DOHH2 (cell line): ENCODE data around the gene CENPC.

ENCODE experiments used
- H3F3A ChIP-seq: fragments of 200-600 bp; sonication (generic), shearing (Covaris generic); 2 replicates; pipeline ENCODE4 v1.6.0; 2016; ENCODE audit warnings: antibody characterized with exemption, mild to moderate bottlenecking; ENCODE audit not compliant: control insufficient read depth, insufficient read depth
- H3K27ac ChIP-seq: fragments of 200-600 bp; sonication (generic); 2 replicates; pipeline ENCODE4 v1.5.1; 2014; ENCODE audit warnings: low read depth, mild to moderate bottlenecking, low read length, moderate library complexity
- H3K27me3 ChIP-seq: fragments of 200-600 bp; sonication (generic); 2 replicates; pipeline ENCODE4 v1.6.1; 2014; ENCODE audit warnings: mild to moderate bottlenecking, low read length, mixed read lengths; ENCODE audit not compliant: control insufficient read depth
- H3K36me3 ChIP-seq: fragments of 200-600 bp; sonication (generic); 2 replicates; pipeline ENCODE4 v1.6.1; 2014; ENCODE audit warnings: mild to moderate bottlenecking, low read length, moderate library complexity, mixed read lengths; ENCODE audit not compliant: control insufficient read depth
- H3K4me1 ChIP-seq: fragments of 200-600 bp; sonication (generic); 2 replicates; pipeline ENCODE4 v1.6.1; 2014; ENCODE audit warnings: mild to moderate bottlenecking, low read length, mixed read lengths; ENCODE audit not compliant: control insufficient read depth
- H3K4me2 ChIP-seq: fragments of 200-600 bp; sonication (generic); 2 replicates; pipeline ENCODE4 v1.6.0; 2014; ENCODE audit warnings: mild to moderate bottlenecking, low read length, moderate library complexity
- H3K4me3 ChIP-seq: fragments of 200-600 bp; sonication (generic); 2 replicates; pipeline ENCODE4 v1.5.1; 2014; ENCODE audit warnings: mild to moderate bottlenecking, low read length, mixed read lengths
- H3K79me2 ChIP-seq: fragments of 200-600 bp; sonication (generic); 2 replicates; pipeline ENCODE4 v1.6.1; 2014; ENCODE audit warnings: mild to moderate bottlenecking, low read length, mixed read lengths; ENCODE audit not compliant: control insufficient read depth
- H3K9me2 ChIP-seq: fragments of 200-600 bp; sonication (generic); replicated peaks from 2 replicates; pipeline ENCODE4 v1.6.1; 2014; ENCODE audit warnings: mild to moderate bottlenecking, low read length, mixed read lengths; ENCODE audit not compliant: control insufficient read depth
- H3K9me3 ChIP-seq: fragments of 200-600 bp; sonication (generic); 2 replicates; pipeline ENCODE4 v1.6.1; 2014; ENCODE audit warnings: antibody characterized with exemption, low read length, mixed read lengths; ENCODE audit not compliant: control insufficient read depth, insufficient read depth
- H4K20me1 ChIP-seq: fragments of 200-600 bp; sonication (generic); 2 replicates; pipeline ENCODE4 v1.6.0; 2014; ENCODE audit warnings: low read depth, mild to moderate bottlenecking, antibody characterized with exemption, low read length, moderate library complexity; ENCODE audit not compliant: control insufficient read depth, insufficient read depth
- CTCF ChIP-seq: fragments of 200-600 bp; sonication (generic); IDR thresholded peaks from one replicate; pipeline ENCODE4 v1.5.1; 2014; ENCODE audit warnings: antibody characterized with exemption, mild to moderate bottlenecking, low read depth, low read length; ENCODE audit not compliant: poor library complexity, severe bottlenecking
- EZH2phosphoT487 ChIP-seq: fragments of 200-600 bp; sonication (generic); IDR thresholded peaks from 2 replicates; pipeline ENCODE4 v1.6.1; 2017; ENCODE audit warnings: borderline replicate concordance, mild to moderate bottlenecking, antibody characterized with exemption, low read length, moderate library complexity, mixed read lengths

The CENPC gene

GRCh38 chr4:67465032-67465762 is 80.1 kb downstream of the CENPC start:
- H4K20me1 ChIP-seq: no peaks in the 10 kb centered on the region
- peaks cover 4% of the 10 kb centered on the region; the same call in 1 of the 2 replicates for H3F3A ChIP-seq
- H3K4me1 ChIP-seq: no peaks in the 10 kb centered on the region
- peaks cover 36% of the 10 kb centered on the region for H3K36me3 ChIP-seq
- no peak overlapping the region for H3K4me3 ChIP-seq
- H3K9me2 ChIP-seq: no peaks in the 10 kb centered on the region
- no peaks in the 10 kb centered on the region for H3K9me3 ChIP-seq
- H3K27me3 ChIP-seq: no peaks in the 10 kb centered on the region
- H3K79me2 ChIP-seq: no peaks in the 10 kb centered on the region
- H3K4me2 ChIP-seq: no peak overlapping the region
- no peak overlapping the region for H3K27ac ChIP-seq
- TF ChIP-seq EZH2phosphoT487 (no peak), CTCF (no peak)

GRCh38 chr4:67460574-67460973 is 84.7 kb downstream of the CENPC start:
- TF ChIP-seq CTCF (no peak), EZH2phosphoT487 (no peak)

GRCh38 chr4:67459164-67459563 is 86.1 kb downstream of the CENPC start:
- H3K27me3 ChIP-seq: no peaks in the 10 kb centered on the region

More at GRCh38 chr4:67460574-67460973, 84.7 kb downstream of the CENPC start:
- peaks cover 21% of the 10 kb centered on the region for H3K36me3 ChIP-seq
- H3K9me3 ChIP-seq: no peaks in the 10 kb centered on the region
- no peak overlapping the region for H3K4me3 ChIP-seq
- no peaks in the 10 kb centered on the region for H3K4me1 ChIP-seq
- no peak overlapping the region for H3K27ac ChIP-seq
- no peaks in the 10 kb centered on the region for H3K79me2 ChIP-seq
- no peaks in the 10 kb centered on the region for H3K9me2 ChIP-seq
- no peak overlapping the region for H3K4me2 ChIP-seq
- H3K27me3 ChIP-seq: no peaks in the 10 kb centered on the region
- H4K20me1 ChIP-seq: no peaks in the 10 kb centered on the region
- H3F3A ChIP-seq: peaks cover 4% of the 10 kb centered on the region; the same call in 1 of the 2 replicates

More at GRCh38 chr4:67459164-67459563, 86.1 kb downstream of the CENPC start:
- Histone ChIP-seq H3K4me3 (no peak overlapping the region), H3K4me2 (no peak overlapping the region), H4K20me1 (no peaks in the 10 kb centered on the region), H3K27ac (no peak overlapping the region), H3F3A (no peaks in the 10 kb centered on the region), H3K9me2 (no peaks in the 10 kb centered on the region), H3K4me1 (no peaks in the 10 kb centered on the region), H3K79me2 (no peaks in the 10 kb centered on the region), H3K36me3 (peaks cover 26% of the 10 kb centered on the region), H3K9me3 (no peaks in the 10 kb centered on the region)
- no peak for TF ChIP-seq CTCF
- no peak for TF ChIP-seq EZH2phosphoT487
